ENCODE data around the gene PARN.

Gene PARN

GRCh38 chr16:14458576-14458975 is 171.5 kb downstream of the PARN start:
- no peak overlapping the region for H3K4me3 ChIP-seq (ENCODE audit: low read depth, low read length)
- DNase-seq (ENCODE audit: low read depth), result no peak
- TF ChIP-seq POLR2A (IDR thresholded peaks at IDR 0.05; ENCODE audit: extremely low read depth, insufficient read length) (no peak), MYC (IDR thresholded peaks at IDR 0.05; ENCODE audit: low read depth, low read length) (no peak), MAX (IDR thresholded peaks at IDR 0.05; ENCODE audit: low read depth, low read length) (no peak), CTCF (IDR thresholded peaks at IDR 0.05; ENCODE audit: low read depth, low read length) (no peak)

GRCh38 chr16:14456793-14457481 is 173.1 kb downstream of the PARN start:
- TF ChIP-seq MAX (IDR thresholded peaks at IDR 0.05; ENCODE audit: low read depth, low read length), result no peak
- H3K4me3 ChIP-seq (ENCODE audit: low read depth, low read length), result no peak overlapping the region
- no peak for DNase-seq (ENCODE audit: low read depth)

GRCh38 chr16:14455573-14455972 is 174.5 kb downstream of the PARN start:
- no peak for DNase-seq (ENCODE audit: low read depth)
- no peak overlapping the region for H3K4me3 ChIP-seq (ENCODE audit: low read depth, low read length)
- no peak for TF ChIP-seq MYC (IDR thresholded peaks at IDR 0.05; ENCODE audit: low read depth, low read length)
- TF ChIP-seq MAX (IDR thresholded peaks at IDR 0.05; ENCODE audit: low read depth, low read length), result no peak
- TF ChIP-seq CTCF (IDR thresholded peaks at IDR 0.05; ENCODE audit: low read depth, low read length), result no peak
- no peak for TF ChIP-seq POLR2A (IDR thresholded peaks at IDR 0.05; ENCODE audit: extremely low read depth, insufficient read length)

DNA sequence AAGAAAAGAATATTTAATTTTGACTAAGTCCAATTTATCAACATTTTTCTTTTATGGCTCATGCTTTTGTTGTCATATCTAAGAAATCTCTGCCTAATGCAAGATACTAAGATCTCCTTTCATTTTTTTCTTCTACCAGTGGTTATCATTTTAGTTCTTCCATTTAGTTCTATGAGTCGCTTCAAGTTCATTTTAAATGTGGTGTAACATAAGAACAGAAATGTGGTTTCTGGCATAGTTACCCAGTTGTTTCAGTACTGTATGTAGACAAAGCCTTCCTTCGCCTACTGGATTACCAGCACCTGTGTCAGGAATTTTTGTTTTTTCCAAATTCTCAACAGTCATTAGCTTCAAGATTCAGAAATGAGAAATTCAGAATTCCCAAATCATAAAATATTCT is 175.7 kb downstream of the PARN start:
- no peak for DNase-seq (ENCODE audit: low read depth)
- TF ChIP-seq POLR2A (IDR thresholded peaks at IDR 0.05; ENCODE audit: extremely low read depth, insufficient read length), result no peak
- H3K4me3 ChIP-seq (ENCODE audit: low read depth, low read length), result no peak overlapping the region

- TF ChIP-seq MAX (IDR thresholded peaks at IDR 0.05; ENCODE audit: low read depth, low read length) (no peak), CTCF (IDR thresholded peaks at IDR 0.05; ENCODE audit: low read depth, low read length) (no peak)
- DNase-seq (ENCODE audit: low read depth), result no peak
- H3K4me3 ChIP-seq (ENCODE audit: low read depth, low read length), result no peak overlapping the region
Observed at GRCh38 chr16:14452066-14452465, 178.0 kb downstream of the PARN start.

DNA sequence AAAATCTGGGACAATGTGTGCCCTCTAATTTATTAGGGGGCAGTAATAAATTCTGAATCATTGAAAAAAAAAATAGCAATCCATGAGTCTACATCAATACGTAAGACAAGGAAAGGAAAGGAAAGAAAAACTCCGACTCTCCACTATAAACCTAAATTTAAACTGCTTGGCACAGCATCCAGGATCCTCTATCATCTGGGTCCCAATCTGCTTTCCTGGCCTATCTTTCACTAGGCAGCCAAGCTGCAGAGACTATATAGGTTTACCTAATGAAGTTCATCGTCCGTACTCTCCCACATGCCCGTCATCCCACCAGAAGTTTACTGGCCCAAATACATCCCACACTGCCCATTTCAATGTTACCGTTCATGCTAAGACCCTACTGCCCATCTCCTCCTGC is 179.2 kb downstream of the PARN start:
- H3K4me3 ChIP-seq (ENCODE audit: low read depth, low read length), result no peak overlapping the region
- DNase-seq (ENCODE audit: low read depth), result no peak
- TF ChIP-seq MAX (IDR thresholded peaks at IDR 0.05; ENCODE audit: low read depth, low read length) (no peak), MYC (IDR thresholded peaks at IDR 0.05; ENCODE audit: low read depth, low read length) (no peak), CTCF (IDR thresholded peaks at IDR 0.05; ENCODE audit: low read depth, low read length) (no peak), POLR2A (IDR thresholded peaks at IDR 0.05; ENCODE audit: extremely low read depth, insufficient read length) (no peak)
